ENCODE data around the gene PRM3.

DNA sequence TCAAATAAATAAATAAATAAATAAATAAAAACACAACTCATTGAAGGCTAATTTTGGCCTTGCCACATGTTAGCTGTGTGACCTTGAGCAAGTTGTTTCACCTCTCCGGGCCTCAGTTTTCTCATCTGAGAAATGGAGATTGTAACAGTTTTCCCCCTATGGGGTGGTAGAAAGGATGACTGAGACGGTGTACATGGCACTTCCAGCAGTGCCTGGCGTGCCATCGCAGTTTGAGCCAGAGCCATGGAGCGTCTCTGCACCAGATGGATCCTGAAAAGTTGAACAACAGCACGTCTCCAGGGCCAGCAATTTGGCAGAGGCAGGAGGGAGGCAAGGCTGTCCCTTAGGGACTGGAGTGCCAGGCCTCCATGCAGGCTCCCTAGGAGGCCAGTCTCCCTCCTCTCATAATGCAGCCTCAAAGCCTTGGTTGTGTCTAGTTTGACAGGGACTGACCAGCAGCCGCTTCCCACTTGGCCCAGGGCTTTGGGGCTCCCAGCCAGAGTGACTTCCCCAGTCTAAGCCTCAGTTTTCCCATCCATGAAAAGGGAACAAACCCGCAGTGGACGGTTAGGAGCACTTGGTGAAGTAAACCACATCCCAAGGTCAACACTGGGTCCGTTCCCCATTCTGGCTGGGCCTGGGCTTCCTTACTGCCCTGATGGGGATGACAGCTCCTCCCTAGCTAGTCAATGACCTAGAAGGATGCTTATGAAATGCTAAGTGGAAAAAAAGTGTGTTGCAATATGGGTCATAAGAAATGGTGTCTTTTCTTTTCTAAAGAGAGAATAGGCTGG, 36.8 kb downstream of the PRM3 start:
- TF ChIP-seq EZH2 (IDR thresholded peaks at IDR 0.05; ENCODE audit: low read length), result no peak
- TF ChIP-seq, protein P1, sequence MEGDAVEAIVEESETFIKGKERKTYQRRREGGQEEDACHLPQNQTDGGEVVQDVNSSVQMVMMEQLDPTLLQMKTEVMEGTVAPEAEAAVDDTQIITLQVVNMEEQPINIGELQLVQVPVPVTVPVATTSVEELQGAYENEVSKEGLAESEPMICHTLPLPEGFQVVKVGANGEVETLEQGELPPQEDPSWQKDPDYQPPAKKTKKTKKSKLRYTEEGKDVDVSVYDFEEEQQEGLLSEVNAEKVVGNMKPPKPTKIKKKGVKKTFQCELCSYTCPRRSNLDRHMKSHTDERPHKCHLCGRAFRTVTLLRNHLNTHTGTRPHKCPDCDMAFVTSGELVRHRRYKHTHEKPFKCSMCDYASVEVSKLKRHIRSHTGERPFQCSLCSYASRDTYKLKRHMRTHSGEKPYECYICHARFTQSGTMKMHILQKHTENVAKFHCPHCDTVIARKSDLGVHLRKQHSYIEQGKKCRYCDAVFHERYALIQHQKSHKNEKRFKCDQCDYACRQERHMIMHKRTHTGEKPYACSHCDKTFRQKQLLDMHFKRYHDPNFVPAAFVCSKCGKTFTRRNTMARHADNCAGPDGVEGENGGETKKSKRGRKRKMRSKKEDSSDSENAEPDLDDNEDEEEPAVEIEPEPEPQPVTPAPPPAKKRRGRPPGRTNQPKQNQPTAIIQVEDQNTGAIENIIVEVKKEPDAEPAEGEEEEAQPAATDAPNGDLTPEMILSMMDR (optimal IDR thresholded peaks at IDR 0.05 in 1 of 3, IDR thresholded peaks at IDR 0.05 in 1 of 3, conservative IDR thresholded peaks at IDR 0.05 in 1 of 3; ENCODE audit: extremely low read depth in 1 of 3, insufficient read depth in 2 of 3, low read length in 3 of 3), result no peak

All from keratinocyte (primary cell).